VCaP (cell line): ENCODE measurements around the gene RASA4B.
"Not testable (repeated sequence)": the region's sequence is repeated elsewhere in the genome, so short reads cannot be mapped to it uniquely, and the experiment has no call there.

Experiments used
- H3K27ac ChIP-seq: fragments of 450-650 bp; 2 replicates; pipeline ENCODE4 v1.5.1; 2017
- TF ChIP-seq, protein P1 (sequence below): fragments of 450-650 bp; conservative IDR thresholded peaks from 2 replicates; pipeline ENCODE4 v1.5.1; 2017; ENCODE audit warnings: mild to moderate bottlenecking, moderate library complexity

The RASA4B gene

DNA sequence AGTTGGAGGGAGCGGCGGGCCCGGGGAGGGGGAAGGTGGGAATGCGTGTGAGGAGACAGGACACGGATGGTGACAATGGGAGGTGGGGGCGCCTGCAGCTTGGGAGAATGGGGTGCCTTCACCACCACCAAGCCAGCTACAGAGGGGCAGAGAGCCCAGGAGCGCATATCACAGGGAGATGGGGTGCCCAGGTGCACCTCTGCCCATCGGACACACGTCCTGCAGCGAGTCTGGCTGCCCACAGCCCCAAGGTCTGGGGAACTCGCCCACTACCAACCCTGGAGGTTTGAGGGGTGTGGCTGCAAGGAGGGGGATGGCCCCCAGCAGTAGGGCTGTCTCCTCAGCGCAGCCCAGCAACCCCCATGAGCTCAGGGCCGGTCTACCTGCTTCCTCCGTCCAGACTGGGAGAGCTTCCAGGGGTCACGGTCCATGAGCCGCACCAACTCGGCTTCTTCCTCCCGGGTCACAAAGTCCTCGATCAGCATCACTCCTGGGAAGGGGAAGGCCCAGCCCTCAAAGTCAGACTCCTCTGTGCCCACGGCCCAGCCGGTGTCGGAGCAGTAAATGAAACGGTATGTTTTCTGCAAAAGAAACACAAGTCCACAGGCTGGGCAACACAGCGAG, 58.2 kb downstream of the RASA4B start:
- TF ChIP-seq, protein P1, sequence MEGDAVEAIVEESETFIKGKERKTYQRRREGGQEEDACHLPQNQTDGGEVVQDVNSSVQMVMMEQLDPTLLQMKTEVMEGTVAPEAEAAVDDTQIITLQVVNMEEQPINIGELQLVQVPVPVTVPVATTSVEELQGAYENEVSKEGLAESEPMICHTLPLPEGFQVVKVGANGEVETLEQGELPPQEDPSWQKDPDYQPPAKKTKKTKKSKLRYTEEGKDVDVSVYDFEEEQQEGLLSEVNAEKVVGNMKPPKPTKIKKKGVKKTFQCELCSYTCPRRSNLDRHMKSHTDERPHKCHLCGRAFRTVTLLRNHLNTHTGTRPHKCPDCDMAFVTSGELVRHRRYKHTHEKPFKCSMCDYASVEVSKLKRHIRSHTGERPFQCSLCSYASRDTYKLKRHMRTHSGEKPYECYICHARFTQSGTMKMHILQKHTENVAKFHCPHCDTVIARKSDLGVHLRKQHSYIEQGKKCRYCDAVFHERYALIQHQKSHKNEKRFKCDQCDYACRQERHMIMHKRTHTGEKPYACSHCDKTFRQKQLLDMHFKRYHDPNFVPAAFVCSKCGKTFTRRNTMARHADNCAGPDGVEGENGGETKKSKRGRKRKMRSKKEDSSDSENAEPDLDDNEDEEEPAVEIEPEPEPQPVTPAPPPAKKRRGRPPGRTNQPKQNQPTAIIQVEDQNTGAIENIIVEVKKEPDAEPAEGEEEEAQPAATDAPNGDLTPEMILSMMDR, result no peak
- no peak overlapping the region for H3K27ac ChIP-seq

DNA sequence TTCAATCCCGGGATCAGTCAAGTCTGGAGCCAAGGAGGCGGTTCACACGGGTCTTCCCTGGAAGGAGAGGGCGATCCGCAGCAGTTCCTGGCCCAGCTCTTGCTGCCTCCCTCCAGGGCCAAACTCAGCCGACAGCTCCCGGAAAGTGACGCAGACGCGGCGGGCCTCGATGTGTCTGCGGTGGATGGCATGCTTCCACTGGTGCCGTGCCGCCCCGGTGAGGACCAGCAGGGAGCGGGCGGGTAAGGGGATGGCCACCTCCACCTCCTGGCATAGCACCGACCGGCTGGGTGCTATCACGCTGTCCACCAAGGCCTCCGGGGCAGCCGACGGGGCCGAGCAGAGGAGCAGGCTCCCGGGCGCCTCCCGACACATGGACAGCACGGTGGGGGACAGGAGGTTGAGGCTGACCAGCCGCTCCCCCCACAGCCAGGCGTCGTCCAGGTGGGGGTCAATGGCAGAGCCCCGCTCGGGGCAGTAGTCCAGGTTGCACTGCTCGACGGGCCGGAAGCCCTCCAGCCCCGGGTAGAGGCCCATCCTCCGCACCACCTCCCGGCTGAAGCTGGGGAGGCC, 60.1 kb downstream of the RASA4B start:
- no peak overlapping the region for H3K27ac ChIP-seq
- TF ChIP-seq, protein P1, result no peak

DNA sequence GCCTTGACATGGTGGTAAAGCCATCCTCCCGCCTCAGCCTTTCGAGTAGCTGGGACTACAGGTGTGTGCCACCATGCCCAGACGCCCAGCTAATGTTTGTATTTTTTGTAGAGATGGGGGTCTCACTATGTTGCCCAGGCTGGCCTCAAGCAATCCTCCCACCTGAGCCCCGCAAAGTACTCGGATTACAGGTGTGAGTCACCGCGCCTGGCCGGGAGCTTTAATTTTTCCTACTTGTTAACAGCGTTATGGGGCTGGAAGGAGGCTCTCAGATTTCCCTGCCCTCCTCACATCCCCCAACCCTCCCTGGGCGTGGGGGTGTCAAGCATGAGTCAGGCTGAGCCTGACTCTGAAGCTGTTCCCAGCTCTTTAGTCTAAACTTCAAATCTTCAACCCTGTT, 61.2 kb downstream of the RASA4B start:
- no peak overlapping the region for H3K27ac ChIP-seq
- TF ChIP-seq, protein P1, result no peak

DNA sequence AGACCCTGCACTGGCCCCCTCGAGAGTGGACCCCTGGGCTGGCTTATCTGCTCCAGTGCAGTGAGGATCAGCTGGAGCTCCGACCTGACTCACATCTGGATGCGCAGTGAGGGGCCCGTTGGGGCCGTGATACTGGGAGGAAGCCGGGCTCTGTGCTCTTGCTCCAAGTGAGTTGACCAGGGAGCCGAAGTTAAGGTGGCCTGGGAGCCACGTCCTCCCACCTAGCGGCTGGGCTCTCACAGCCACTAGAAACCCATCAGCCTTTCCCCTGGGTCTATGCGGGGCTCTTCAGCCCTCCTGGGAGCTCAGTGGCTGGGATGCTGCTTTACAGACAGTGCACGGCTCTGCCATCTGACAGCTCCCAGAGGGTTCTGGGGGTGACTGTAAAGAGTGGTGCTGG, 62.0 kb downstream of the RASA4B start:
- TF ChIP-seq, protein P1, result no peak
- H3K27ac ChIP-seq, result no peak overlapping the region

DNA sequence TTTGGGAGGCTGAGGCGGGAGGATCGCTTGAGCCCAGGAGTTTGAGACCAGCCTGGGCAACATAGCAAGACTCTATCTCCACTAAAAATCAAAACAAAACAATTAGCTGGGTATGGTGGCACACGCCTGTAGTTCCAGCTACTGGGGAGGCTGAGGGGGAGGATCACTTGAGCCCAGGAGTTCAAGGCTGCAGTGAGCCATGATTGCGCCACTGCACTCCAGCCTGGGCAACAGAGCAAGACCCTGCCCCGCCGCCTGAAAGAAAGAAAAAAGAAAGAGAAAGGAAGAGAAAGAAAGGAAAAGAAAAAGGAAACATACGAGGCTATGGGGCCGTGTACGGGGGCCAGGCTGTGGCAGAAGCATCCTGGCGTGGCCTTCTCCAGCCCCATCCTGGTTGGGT, 62.6 kb downstream of the RASA4B start:
- not testable (repeated sequence) for H3K27ac ChIP-seq

DNA sequence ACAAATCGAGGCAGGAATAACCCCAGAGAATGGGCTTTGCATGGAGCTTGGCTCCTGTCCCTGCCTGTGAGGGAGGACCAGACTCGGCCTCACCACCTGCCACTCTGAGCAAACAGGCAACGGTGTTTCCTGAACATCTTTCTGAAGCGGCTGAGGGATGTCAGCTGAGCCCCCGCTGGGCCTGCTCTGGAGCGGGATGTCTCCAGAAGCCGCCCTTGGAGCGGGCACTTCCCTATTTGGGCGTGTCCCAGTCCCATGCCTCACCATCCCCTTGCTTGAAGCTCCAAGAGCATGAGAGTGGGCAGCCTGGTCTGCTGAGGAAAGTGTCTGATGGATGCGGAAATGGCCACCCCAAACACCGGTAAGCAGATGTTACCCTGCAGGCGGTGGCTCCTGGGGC, 63.1 kb downstream of the RASA4B start:
- H3K27ac ChIP-seq, result no peak overlapping the region
- TF ChIP-seq, protein P1, result no peak

DNA sequence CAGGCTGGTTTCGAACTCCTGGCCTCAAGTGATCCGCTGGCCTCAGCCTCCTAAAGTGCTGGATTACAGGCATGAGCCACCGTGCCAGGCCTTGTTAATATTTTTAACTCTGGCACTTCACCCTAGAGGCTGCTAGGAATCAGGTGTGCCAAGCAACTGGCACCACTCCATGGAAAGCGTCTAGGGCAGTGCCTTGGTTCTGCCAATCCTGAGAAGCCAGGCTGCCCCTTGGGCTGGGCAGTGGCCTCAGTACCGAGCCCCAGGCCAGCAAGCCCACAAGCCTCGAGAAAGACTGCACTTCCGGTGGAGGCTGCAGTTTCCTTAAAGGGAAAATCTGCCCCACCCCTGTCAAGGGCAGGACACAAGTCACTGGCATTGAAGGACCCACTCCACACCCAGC, 64.3 kb downstream of the RASA4B start:
- TF ChIP-seq, protein P1, result no peak
- no peak overlapping the region for H3K27ac ChIP-seq

DNA sequence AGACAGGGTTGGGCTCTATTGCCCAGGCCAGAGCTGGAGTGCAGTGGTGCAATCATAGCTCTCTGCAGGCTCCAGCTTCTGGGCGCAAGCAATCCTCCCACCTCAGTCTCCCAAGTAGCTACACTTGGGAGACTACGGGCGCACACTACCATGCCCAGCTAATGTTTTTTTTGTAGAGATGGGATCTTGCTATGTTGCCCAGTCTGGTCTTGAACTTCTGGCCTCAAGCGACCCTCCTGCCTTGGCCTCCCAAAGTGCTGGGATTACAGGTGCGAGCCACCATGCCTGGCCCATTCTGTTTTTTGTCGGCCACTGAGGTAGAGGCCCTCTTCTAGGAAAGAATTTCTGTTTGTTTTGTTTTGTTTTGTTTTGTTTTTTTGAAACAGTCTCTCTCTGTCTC, 65.1 kb downstream of the RASA4B start:
- TF ChIP-seq, protein P1, result no peak
- no peak overlapping the region for H3K27ac ChIP-seq
